Measurements from ENCODE around the gene PCDHGC4.

Gene PCDHGC4

DNA sequence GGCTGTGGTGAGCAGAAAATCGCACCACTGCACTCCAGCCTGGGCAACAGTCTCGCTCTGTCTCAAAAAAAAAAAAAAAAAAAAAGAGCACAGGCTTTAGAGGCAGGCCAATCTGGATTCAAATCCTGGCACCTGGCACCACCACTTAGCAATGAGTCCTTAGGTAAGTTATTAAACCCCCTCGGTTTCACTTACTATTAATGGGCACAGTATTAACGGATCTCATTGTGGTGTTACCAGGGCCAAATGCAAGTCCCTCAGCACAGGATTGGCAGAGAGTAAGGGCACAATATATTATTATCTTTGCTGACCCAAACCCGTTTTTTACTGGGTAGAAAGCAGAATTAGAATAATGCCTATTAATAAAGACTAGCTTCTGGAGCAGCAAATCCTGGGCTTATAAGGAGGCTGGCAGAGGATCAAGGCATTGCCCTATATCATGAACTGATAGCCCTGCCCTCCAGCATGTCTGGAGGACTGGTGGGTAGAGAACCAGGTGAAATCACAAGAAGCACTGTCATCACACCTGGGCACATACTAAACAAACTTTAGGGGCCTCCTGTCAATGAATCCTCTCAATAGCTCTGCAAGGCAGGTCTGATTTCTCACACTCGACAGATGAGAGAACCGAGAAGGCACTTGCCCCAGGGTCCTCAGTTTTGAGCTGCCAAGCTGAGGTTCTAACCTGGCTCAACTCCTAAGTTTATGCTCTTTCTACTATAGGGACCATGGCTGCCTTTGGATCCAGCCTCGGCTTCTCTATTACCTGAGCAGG lies 21.7 kb downstream of the PCDHGC4 start:
- peak overlapping the region; percentile 83; the same call in 1 of the 2 replicates for H3K27ac ChIP-seq (ENCODE audit: low read length)
- H3K9me2 ChIP-seq (replicated peaks; ENCODE audit: insufficient read depth, low read length): no peaks in the 10 kb centered on the region
- H3K36me3 ChIP-seq (replicated peaks; ENCODE audit: insufficient read depth, low read length): no peaks in the 10 kb centered on the region
- H3F3A ChIP-seq (ENCODE audit: insufficient read depth, low read length): peaks cover 27% of the 10 kb centered on the region
- H3K4me1 ChIP-seq (ENCODE audit: low read length): peaks cover 41% of the 10 kb centered on the region
- H3K79me2 ChIP-seq (ENCODE audit: low read length): 0 out of 2 replicates have a peak, but pooled peaks cover 6% of the 10 kb centered on the region
- H3K9me3 ChIP-seq (replicated peaks; ENCODE audit: insufficient read depth, low read length): no peaks in the 10 kb centered on the region
- DNase-seq: peak; percentile 30
- peak overlapping the region; percentile 5; the same call in 1 of the 2 replicates for H3K9ac ChIP-seq (ENCODE audit: low read length)
- no peaks in the 10 kb centered on the region for H3K27me3 ChIP-seq (replicated peaks; ENCODE audit: insufficient read depth, low read length)
- H3K4me3 ChIP-seq (ENCODE audit: low read length): no peak overlapping the region
- peak overlapping the region; percentile 74; the same call in 1 of the 2 replicates for H3K4me2 ChIP-seq (ENCODE audit: low read depth, low read length)
- H2AFZ ChIP-seq (ENCODE audit: low read length): no peak overlapping the region; the same call in 1 of the 2 replicates
- H4K20me1 ChIP-seq (ENCODE audit: insufficient read depth, low read length): no peaks in the 10 kb centered on the region
- no peak for TF ChIP-seq EZH2phosphoT487 (IDR thresholded peaks at IDR 0.05; ENCODE audit: low read length)

DNA sequence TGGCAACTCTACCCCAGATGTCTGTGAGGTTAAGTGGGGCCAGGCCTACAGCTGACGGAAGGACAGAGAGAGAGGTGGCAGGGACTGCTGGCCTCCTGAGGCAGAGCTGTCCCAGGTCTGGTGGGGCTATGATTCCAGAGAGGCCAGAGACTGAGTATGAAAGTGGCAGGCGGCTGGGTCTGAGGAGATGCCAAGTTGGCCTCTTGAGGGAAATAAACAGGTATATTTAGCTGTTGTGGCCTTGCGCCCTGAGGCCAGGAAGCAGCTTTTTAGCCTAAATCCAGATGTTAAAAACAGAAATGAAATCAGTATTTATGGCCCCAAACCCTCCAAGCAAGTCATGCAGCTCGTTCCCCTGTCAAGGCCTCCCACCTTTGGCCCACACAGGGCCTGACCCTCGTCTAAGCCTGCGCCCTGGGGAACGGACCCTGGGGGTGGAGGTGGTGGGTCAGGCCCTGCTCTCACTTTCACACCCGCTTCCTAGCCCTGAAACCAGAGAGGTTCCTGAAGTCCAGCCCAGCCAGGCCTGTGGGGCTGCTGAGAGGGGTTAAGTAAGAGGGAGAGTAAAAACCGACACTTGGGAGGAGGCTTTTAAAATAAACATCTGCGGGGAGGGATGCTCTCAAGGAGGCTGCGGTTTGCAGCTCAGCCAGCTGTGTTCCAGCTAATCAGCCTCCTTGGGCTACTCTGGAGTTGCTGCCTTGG lies 22.7 kb downstream of the PCDHGC4 start:
- H3K9me2 ChIP-seq (replicated peaks; ENCODE audit: insufficient read depth, low read length): no peaks in the 10 kb centered on the region
- H3K27ac ChIP-seq (ENCODE audit: low read length): peak overlapping the region; percentile 83
- TF ChIP-seq, protein P1, sequence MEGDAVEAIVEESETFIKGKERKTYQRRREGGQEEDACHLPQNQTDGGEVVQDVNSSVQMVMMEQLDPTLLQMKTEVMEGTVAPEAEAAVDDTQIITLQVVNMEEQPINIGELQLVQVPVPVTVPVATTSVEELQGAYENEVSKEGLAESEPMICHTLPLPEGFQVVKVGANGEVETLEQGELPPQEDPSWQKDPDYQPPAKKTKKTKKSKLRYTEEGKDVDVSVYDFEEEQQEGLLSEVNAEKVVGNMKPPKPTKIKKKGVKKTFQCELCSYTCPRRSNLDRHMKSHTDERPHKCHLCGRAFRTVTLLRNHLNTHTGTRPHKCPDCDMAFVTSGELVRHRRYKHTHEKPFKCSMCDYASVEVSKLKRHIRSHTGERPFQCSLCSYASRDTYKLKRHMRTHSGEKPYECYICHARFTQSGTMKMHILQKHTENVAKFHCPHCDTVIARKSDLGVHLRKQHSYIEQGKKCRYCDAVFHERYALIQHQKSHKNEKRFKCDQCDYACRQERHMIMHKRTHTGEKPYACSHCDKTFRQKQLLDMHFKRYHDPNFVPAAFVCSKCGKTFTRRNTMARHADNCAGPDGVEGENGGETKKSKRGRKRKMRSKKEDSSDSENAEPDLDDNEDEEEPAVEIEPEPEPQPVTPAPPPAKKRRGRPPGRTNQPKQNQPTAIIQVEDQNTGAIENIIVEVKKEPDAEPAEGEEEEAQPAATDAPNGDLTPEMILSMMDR (IDR thresholded peaks at IDR 0.05; ENCODE audit: low read length): no peak
- no peak for TF ChIP-seq EZH2phosphoT487 (IDR thresholded peaks at IDR 0.05; ENCODE audit: low read length)
- no peak for TF ChIP-seq EZH2 (optimal IDR thresholded peaks at IDR 0.05; ENCODE audit: low read depth, low read length)
- no peaks in the 10 kb centered on the region for H4K20me1 ChIP-seq (ENCODE audit: insufficient read depth, low read length)
- 0 out of 2 replicates have a peak, but pooled peaks cover 6% of the 10 kb centered on the region for H3K79me2 ChIP-seq (ENCODE audit: low read length)
- H3K4me2 ChIP-seq (ENCODE audit: low read depth, low read length): peak overlapping the region; percentile 74
- H3K9me3 ChIP-seq (replicated peaks; ENCODE audit: insufficient read depth, low read length): no peaks in the 10 kb centered on the region
- peaks cover 27% of the 10 kb centered on the region for H3F3A ChIP-seq (ENCODE audit: insufficient read depth, low read length)
- H3K36me3 ChIP-seq (replicated peaks; ENCODE audit: insufficient read depth, low read length): no peaks in the 10 kb centered on the region
- H2AFZ ChIP-seq (ENCODE audit: low read length): peak overlapping the region; percentile 46; the same call in 1 of the 2 replicates
- no peaks in the 10 kb centered on the region for H3K27me3 ChIP-seq (replicated peaks; ENCODE audit: insufficient read depth, low read length)
- peaks cover 48% of the 10 kb centered on the region for H3K4me1 ChIP-seq (ENCODE audit: low read length)
- 0 out of 2 replicates have a peak overlapping the region, but pooled peaks have one; percentile 20 for H3K4me3 ChIP-seq (ENCODE audit: low read length)
- H3K9ac ChIP-seq (ENCODE audit: low read length): peak overlapping the region; percentile 34; the same call in 1 of the 2 replicates
- DNase-seq: peak; percentile 46

DNA sequence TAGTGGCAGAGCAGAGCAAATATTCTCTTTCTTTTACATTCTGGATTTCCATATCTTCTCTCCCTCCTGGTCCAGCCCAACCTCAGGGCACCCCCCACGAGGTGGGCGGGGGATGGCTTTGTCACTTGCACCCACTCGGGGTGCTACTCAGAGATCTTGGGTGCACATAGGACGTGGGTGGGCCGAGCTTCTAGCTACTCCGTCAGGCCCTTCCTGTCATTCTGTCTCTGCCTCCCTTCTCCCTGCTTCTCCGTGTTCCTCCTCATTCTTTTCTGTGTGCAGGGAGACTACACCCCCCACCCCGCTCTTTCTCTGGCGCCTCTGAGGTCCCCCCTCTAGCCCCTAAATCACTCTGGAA lies 23.6 kb downstream of the PCDHGC4 start:
- Histone ChIP-seq H3K4me1 (ENCODE audit: low read length) (peaks cover 48% of the 10 kb centered on the region), H3K27me3 (replicated peaks; ENCODE audit: insufficient read depth, low read length) (no peaks in the 10 kb centered on the region), H3K79me2 (ENCODE audit: low read length) (0 out of 2 replicates have a peak, but pooled peaks cover 6% of the 10 kb centered on the region), H4K20me1 (ENCODE audit: insufficient read depth, low read length) (no peaks in the 10 kb centered on the region), H3K4me3 (ENCODE audit: low read length) (0 out of 2 replicates have a peak overlapping the region, but pooled peaks have one; percentile 20), H3K36me3 (replicated peaks; ENCODE audit: insufficient read depth, low read length) (no peaks in the 10 kb centered on the region), H3K27ac (ENCODE audit: low read length) (peak overlapping the region; percentile 83), H3K9me2 (replicated peaks; ENCODE audit: insufficient read depth, low read length) (no peaks in the 10 kb centered on the region), H2AFZ (ENCODE audit: low read length) (no peak overlapping the region), H3F3A (ENCODE audit: insufficient read depth, low read length) (peaks cover 29% of the 10 kb centered on the region), H3K4me2 (ENCODE audit: low read depth, low read length) (peak overlapping the region; percentile 74), H3K9me3 (replicated peaks; ENCODE audit: insufficient read depth, low read length) (no peaks in the 10 kb centered on the region), H3K9ac (ENCODE audit: low read length) (peak overlapping the region; percentile 34; the same call in 1 of the 2 replicates)
- DNase-seq: no peak
- TF ChIP-seq EZH2 (optimal IDR thresholded peaks at IDR 0.05; ENCODE audit: low read depth, low read length) (no peak), EZH2phosphoT487 (IDR thresholded peaks at IDR 0.05; ENCODE audit: low read length) (no peak)
- TF ChIP-seq, protein P1 (IDR thresholded peaks at IDR 0.05; ENCODE audit: low read length): no peak

Measured in MM.1S (cell line).